ENCODE data around the gene RFLNA.

DNA sequence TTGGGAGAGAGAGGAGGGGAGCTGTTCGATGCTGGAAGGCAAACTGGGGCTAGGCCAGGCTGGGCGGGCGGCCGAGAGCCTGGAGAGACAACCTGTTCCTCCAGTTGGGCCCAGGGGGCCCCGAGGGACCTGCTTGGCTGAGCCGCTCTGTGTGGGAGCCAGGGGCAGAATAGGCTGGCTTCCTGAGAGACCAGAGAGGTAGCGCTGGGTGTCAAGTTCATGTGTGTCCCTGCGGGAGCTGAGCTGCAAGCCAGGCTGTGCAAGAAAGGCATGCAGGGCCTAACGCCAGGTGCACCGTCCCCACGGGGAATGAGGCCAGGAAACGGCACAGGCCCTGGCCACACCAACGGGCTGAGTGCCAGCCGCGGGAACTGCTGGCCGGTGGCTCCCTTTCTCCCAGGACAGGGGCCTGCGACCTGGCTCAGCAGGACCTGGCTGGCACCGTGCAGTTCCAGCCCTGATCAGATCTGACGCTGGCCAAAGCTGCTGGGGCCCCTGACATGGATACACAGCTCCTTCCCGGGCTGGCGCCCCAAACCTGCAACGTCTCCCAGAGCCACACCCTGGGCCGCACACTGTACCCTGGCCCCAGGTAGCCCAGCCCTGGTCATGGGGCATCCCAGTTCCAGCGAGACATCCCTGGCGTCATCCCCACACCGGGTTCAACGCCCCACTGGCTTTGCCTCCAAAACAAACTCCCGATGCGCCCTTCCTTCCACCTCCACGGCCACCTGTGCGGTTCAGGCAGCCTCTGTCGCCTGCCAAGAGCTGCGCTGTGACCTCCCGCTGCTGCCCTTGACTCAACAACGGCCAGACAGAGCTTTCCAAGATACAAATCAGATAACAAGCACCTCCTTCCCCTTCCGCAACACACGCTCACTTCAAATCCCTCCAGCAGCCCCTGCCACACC is 65.0 kb downstream of the RFLNA start:
- no peak for TF ChIP-seq EZH2phosphoT487 (IDR thresholded peaks at IDR 0.05; ENCODE audit: unreplicated experiment)
- TF ChIP-seq, protein P1, sequence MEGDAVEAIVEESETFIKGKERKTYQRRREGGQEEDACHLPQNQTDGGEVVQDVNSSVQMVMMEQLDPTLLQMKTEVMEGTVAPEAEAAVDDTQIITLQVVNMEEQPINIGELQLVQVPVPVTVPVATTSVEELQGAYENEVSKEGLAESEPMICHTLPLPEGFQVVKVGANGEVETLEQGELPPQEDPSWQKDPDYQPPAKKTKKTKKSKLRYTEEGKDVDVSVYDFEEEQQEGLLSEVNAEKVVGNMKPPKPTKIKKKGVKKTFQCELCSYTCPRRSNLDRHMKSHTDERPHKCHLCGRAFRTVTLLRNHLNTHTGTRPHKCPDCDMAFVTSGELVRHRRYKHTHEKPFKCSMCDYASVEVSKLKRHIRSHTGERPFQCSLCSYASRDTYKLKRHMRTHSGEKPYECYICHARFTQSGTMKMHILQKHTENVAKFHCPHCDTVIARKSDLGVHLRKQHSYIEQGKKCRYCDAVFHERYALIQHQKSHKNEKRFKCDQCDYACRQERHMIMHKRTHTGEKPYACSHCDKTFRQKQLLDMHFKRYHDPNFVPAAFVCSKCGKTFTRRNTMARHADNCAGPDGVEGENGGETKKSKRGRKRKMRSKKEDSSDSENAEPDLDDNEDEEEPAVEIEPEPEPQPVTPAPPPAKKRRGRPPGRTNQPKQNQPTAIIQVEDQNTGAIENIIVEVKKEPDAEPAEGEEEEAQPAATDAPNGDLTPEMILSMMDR (conservative IDR thresholded peaks at IDR 0.05; ENCODE audit: low read depth in 2 of 2), result no peak
- TF ChIP-seq POLR2AphosphoS5 (IDR thresholded peaks at IDR 0.05; ENCODE audit: low read depth), result no peak

All from GM23338 (cell line).